HepG2 (cell line): ENCODE results near the gene IL1A. TPM values are rescaled to one million over a fixed set of nuclear protein-coding genes. Genes with fewer than 3 reads are reported as not detected.

ENCODE experiments used
- ATAC-seq: fragments of 200-7000 bp; cut with Tn5 transposase; 3 replicates; pipeline ENCODE4 v1.9.1; 2020; ENCODE audit warnings: mild to moderate bottlenecking, moderate library complexity
- BruUV-seq: library from RNA; stranded (reverse); fragments of 400-500 nt; replicated peaks from 2 replicates; lab custom pipeline; 2021; lab: Mats Ljungman, UMichigan
- CTCF ChIA-PET: fragments of 300-600 bp; formaldehyde crosslinking; extraction: SDS; loops from one replicate; lab custom pipeline; 2021; ENCODE audit warnings: low total read pairs, inconsistent platforms, low intra/inter-chr PET ratio; lab: Yijun Ruan, JAX
- POLR2A ChIA-PET: fragments of 350-600 bp; sonication (Branson Sonifier 250); formaldehyde crosslinking; loops from one replicate; lab custom pipeline; 2020; ENCODE audit warnings: antibody characterized with exemption, inconsistent platforms; lab: Yijun Ruan, JAX
- DNase-seq: peaks from one replicate; pipeline ENCODE4 v3.0.0-alpha.2; 2015; ENCODE audit warnings: low spot score
- FAIRE-seq: peaks from 3 replicates; lab custom pipeline; 2011; peaks lifted over from hg19 to GRCh38; lab: Jason Lieb, UNC
- H2AFZ ChIP-seq: one replicate; pipeline ENCODE4 v1.6.1; 2011; ENCODE audit warnings: low read length, inconsistent platforms
- H3K27ac ChIP-seq: fragments of 300-600 bp; 3 replicates; pipeline ENCODE4 v1.8.0; 2011; ENCODE audit warnings: mixed run types, mild to moderate bottlenecking, mixed read lengths, low read length, inconsistent platforms; ENCODE audit not compliant: insufficient read depth; ENCODE audit errors: extremely low read length
- H3K27me3 ChIP-seq, 2 experiments: fragments of 200-600 bp in 1 of 2; 2 replicates in 1 of 2; 3 replicates in 1 of 2; pipeline versions ENCODE4 v1.6.0 to v1.8.0; 2011; ENCODE audit warnings: low read length in 2 of 2, mild to moderate bottlenecking in 2 of 2, moderate library complexity in 2 of 2, inconsistent platforms in 1 of 2; ENCODE audit not compliant: insufficient read depth in 2 of 2, control insufficient read depth in 1 of 2
- H3K36me3 ChIP-seq, 2 experiments: fragments of 200-600 bp in 1 of 2; replicated peaks in 1 of 2; 2 replicates in 1 of 2; 3 replicates in 1 of 2; pipeline versions ENCODE4 v1.5.1 to v1.8.0; 2011; ENCODE audit warnings: low read length in 2 of 2, inconsistent platforms in 1 of 2; ENCODE audit not compliant: insufficient read depth in 2 of 2, control insufficient read depth in 1 of 2
- H3K4me1 ChIP-seq: 2 replicates; pipeline ENCODE4 v1.5.1; 2012; ENCODE audit warnings: low read length, inconsistent platforms; ENCODE audit not compliant: insufficient read depth
- H3K4me2 ChIP-seq: 2 replicates; pipeline ENCODE4 v1.6.0; 2011; ENCODE audit warnings: low read depth, low read length, inconsistent platforms
- H3K4me3 ChIP-seq, 3 experiments: fragments of 200-600 bp in 1 of 3; sonication (generic), shearing (Covaris generic) in 1 of 3; replicated peaks in 1 of 3; 2 replicates each; pipeline ENCODE4 v1.5.1; 2011 to 2016; ENCODE audit warnings: low read length in 3 of 3, inconsistent platforms in 2 of 3, low read depth in 2 of 3, mild to moderate bottlenecking in 2 of 3, control low read depth in 1 of 3, mixed read lengths in 1 of 3; ENCODE audit not compliant: insufficient read depth in 1 of 3
- H3K79me2 ChIP-seq: one replicate; pipeline ENCODE4 v1.6.1; 2011; ENCODE audit warnings: low read length, inconsistent platforms; ENCODE audit not compliant: insufficient read depth
- H3K9ac ChIP-seq: 2 replicates; pipeline ENCODE4 v1.6.0; 2011; ENCODE audit warnings: mild to moderate bottlenecking, low read depth, low read length, inconsistent platforms; ENCODE audit not compliant: insufficient read depth
- H3K9me3 ChIP-seq: 2 replicates; pipeline ENCODE4 v1.5.1; 2012; ENCODE audit warnings: mild to moderate bottlenecking, low read length
- H4K20me1 ChIP-seq: 2 replicates; pipeline ENCODE4 v1.6.0; 2011; ENCODE audit warnings: inconsistent platforms, mild to moderate bottlenecking, low read length, moderate library complexity; ENCODE audit not compliant: insufficient read depth
- ATF5 ChIP-seq: sonication (generic); formaldehyde crosslinking; IDR thresholded peaks from 2 replicates; pipeline ENCODE4 v1.4.0; 2020; ENCODE audit warnings: mild to moderate bottlenecking, low read depth, missing genetic modification reagents
- ATF6 ChIP-seq: sonication (generic); formaldehyde crosslinking; conservative IDR thresholded peaks from 2 replicates; pipeline ENCODE4 v1.4.0; 2020; ENCODE audit warnings: missing genetic modification reagents
- CBX1 ChIP-seq: IDR thresholded peaks from one replicate; pipeline ENCODE4 v1.6.1; 2016; ENCODE audit warnings: antibody characterized with exemption, low read depth
- CSRNP1 ChIP-seq: sonication (generic); formaldehyde crosslinking; IDR thresholded peaks from 2 replicates; pipeline ENCODE4 v1.8.1; 2023; ENCODE audit warnings: mild to moderate bottlenecking, missing genetic modification reagents
- ELF1 ChIP-seq: sonication (generic); formaldehyde crosslinking; IDR thresholded peaks from 2 replicates; pipeline ENCODE4 v1.4.0; 2020; ENCODE audit warnings: missing genetic modification reagents
- GPBP1L1 ChIP-seq: sonication (generic); formaldehyde crosslinking; IDR thresholded peaks from 2 replicates; pipeline ENCODE4 v1.5.0; 2020; ENCODE audit warnings: mild to moderate bottlenecking, missing genetic modification reagents
- KLF11 ChIP-seq: IDR thresholded peaks from 2 replicates; pipeline ENCODE4 v1.6.1; 2016; ENCODE audit warnings: missing compliant biosample characterization
- MLX ChIP-seq: IDR thresholded peaks from 2 replicates; pipeline ENCODE4 v1.6.1; 2016
- NCOA1 ChIP-seq: sonication (generic); formaldehyde crosslinking; IDR thresholded peaks from 2 replicates; pipeline ENCODE4 v1.9.0; 2021; ENCODE audit warnings: missing genetic modification reagents
- RNF2 ChIP-seq: fragments of 450-650 bp; conservative IDR thresholded peaks from 2 replicates; pipeline ENCODE4 v1.6.1; 2016; ENCODE audit warnings: low read depth
- SETDB1 ChIP-seq: sonication (generic); formaldehyde crosslinking; IDR thresholded peaks from 2 replicates; pipeline ENCODE4 v1.5.1; 2020; ENCODE audit warnings: missing genetic modification reagents, mild to moderate bottlenecking, borderline replicate concordance
- TCF7L2 ChIP-seq: IDR thresholded peaks from 2 replicates; pipeline ENCODE4 v1.6.1; 2011; ENCODE audit warnings: mild to moderate bottlenecking, low read depth, low read length, moderate library complexity
- THAP11 ChIP-seq: IDR thresholded peaks from 2 replicates; pipeline ENCODE4 v1.6.1; 2016; ENCODE audit warnings: missing biosample characterization, missing genetic modification reagents
- ZNF121 ChIP-seq: sonication (generic); formaldehyde crosslinking; IDR thresholded peaks from 2 replicates; pipeline ENCODE4 v1.5.0; 2020; ENCODE audit warnings: mild to moderate bottlenecking, missing genetic modification reagents
- ZNF17 ChIP-seq: sonication (generic); formaldehyde crosslinking; IDR thresholded peaks from 2 replicates; pipeline ENCODE4 v1.5.0; 2020; ENCODE audit warnings: mild to moderate bottlenecking, missing genetic modification reagents
- ZNF703 ChIP-seq: sonication (generic); formaldehyde crosslinking; IDR thresholded peaks from 2 replicates; pipeline ENCODE4 v1.5.1; 2020; ENCODE audit warnings: missing genetic modification reagents, mild to moderate bottlenecking, moderate library complexity, borderline replicate concordance
- WGBS: methylation state at CpG from one replicate; pipeline ENCODE4 v1.1.6; 2017; ENCODE audit warnings: low lambda C conversion rate; 5-methylcytosine and 5-hydroxymethylcytosine counted together
- in situ Hi-C: cut with HindIII; loops from 2 replicates; pipeline ENCODE4 v1.10.0; 2017; ENCODE audit warnings: low pct_unique_long_range_greater_than_20kb; ENCODE audit not compliant: extremely low pct_ligation_motif_present
- intact Hi-C: fragments of 100-400 bp; cut with micrococcal nuclease; formaldehyde crosslinking; loops from one replicate; pipeline ENCODE4 v1.10.0; 2022; ENCODE audit not compliant: unreplicated experiment
- polyA plus RNA-seq, 8 experiments: library from polyadenylated mRNA; depleted of rRNA in 3 of 8; stranded (reverse) in 7 of 8; unstranded in 1 of 8; fragments of >200 nt; fragmentation: Illumina TruSeq in 4 of 8; extraction: Trizol in 4 of 8; gene quantifications; 2 replicates each; pipeline versions ENCODE4 v1.2.1 to v1.2.3, GENCODE V29; 2011 to 2016; ENCODE audit warnings: low read depth in 4 of 8, missing spikeins in 1 of 8, mixed read lengths in 1 of 8; ENCODE audit not compliant: insufficient read depth in 1 of 8
- total RNA-seq, 5 experiments: library from RNA; depleted of rRNA; stranded (reverse); fragments of >200 nt; fragmentation: Illumina TruSeq; extraction: Trizol; gene quantifications; 2 replicates each; pipeline ENCODE4 v1.2.3, GENCODE V29; 2016; ENCODE audit warnings: low read depth in 1 of 5

Gene IL1A
- total and polyA plus RNA-seq, 2 of the 13 experiments (the other 11 are each of a cell fraction or from before 2014, with no cell fraction given): not detected

- H2AFZ ChIP-seq: no peak overlapping the region
- WGBS: 88% methylated on average over 3 of the region's 3 CpGs
- TF ChIP-seq RNF2 (no peak), GPBP1L1 (CRISPR knock-in tag) (no peak), ATF6 (CRISPR knock-in tag) (no peak), ATF5 (CRISPR knock-in tag) (no peak), KLF11 (no peak), CSRNP1 (CRISPR knock-in tag) (no peak), CBX1 (no peak), ZNF703 (CRISPR knock-in tag) (no peak), ELF1 (no peak), SETDB1 (no peak), NCOA1 (CRISPR knock-in tag) (no peak), TCF7L2 (no peak), MLX (CRISPR knock-in tag) (no peak), ZNF17 (CRISPR knock-in tag) (no peak), THAP11 (CRISPR knock-in tag) (no peak), ZNF121 (CRISPR knock-in tag) (no peak)
Measured at GRCh38 chr2:112782234-112782799, 2.0 kb downstream of the IL1A start.

More at GRCh38 chr2:112782234-112782799, 2.0 kb downstream of the IL1A start:
- DNase-seq (no peak), ATAC-seq (no peak), FAIRE-seq (no peak)
- H4K20me1 ChIP-seq: no peaks in the 10 kb centered on the region
- no peak overlapping the region for H3K9ac ChIP-seq
- H3K9me3 ChIP-seq: no peaks in the 10 kb centered on the region
- no peaks in the 10 kb centered on the region for H3K79me2 ChIP-seq
- CTCF ChIA-PET: no interaction called here
- H3K27me3 ChIP-seq: no peaks in the 10 kb centered on the region
- BruUV-seq: no TSS peak
- H3K27ac ChIP-seq: no peak overlapping the region
- intact Hi-C loops (no loop called here), in situ Hi-C loops (no loop called here)
- H3K4me3 ChIP-seq: no peak overlapping the region
- no peaks in the 10 kb centered on the region for H3K4me1 ChIP-seq
- H3K36me3 ChIP-seq: no peaks in the 10 kb centered on the region
- no peak overlapping the region for H3K4me2 ChIP-seq
- POLR2A ChIA-PET: no interaction called here
